Nephron (organoid): ENCODE data around the gene GALNT16.
"Not testable (repeated sequence)": the region's sequence is repeated elsewhere in the genome, so short reads cannot be mapped to it uniquely, and the experiment has no call there.

Experiments used
- H3K27ac Mint-ChIP-seq, 3 experiments: 2 replicates each; pipeline ENCODE4 v1.8.0; 2020; ENCODE audit warnings: mixed read lengths in 3 of 3, mild to moderate bottlenecking in 2 of 3, moderate library complexity in 1 of 3
- H3K27me3 Mint-ChIP-seq: 2 replicates; pipeline ENCODE4 v1.8.0; 2021; ENCODE audit warnings: low read depth, mild to moderate bottlenecking, moderate library complexity, mixed read lengths
- H3K36me3 Mint-ChIP-seq: 2 replicates; pipeline ENCODE4 v1.8.0; 2020; ENCODE audit warnings: low read depth, mixed read lengths
- H3K4me1 Mint-ChIP-seq: 2 replicates; pipeline ENCODE4 v1.8.0; 2020; ENCODE audit warnings: mixed read lengths
- H3K4me3 Mint-ChIP-seq, 3 experiments: 2 replicates each; pipeline ENCODE4 v1.8.0; 2020; ENCODE audit warnings: mild to moderate bottlenecking in 3 of 3, mixed read lengths in 3 of 3, moderate library complexity in 2 of 3
- H3K9me3 Mint-ChIP-seq: 2 replicates; pipeline ENCODE4 v1.8.0; 2020; ENCODE audit warnings: mixed read lengths
- TF ChIP-seq, protein P1 (sequence below), 3 experiments: fragments of 200-600 bp; sonication (generic); IDR thresholded peaks; one replicate each; pipeline ENCODE4 v1.5.0; 2021; ENCODE audit warnings: antibody characterized with exemption in 3 of 3; ENCODE audit not compliant: unreplicated experiment in 3 of 3

The GALNT16 gene

GRCh38 chr14:69269381-69269780, 9.4 kb downstream of the GALNT16 start:
- Mint-ChIP-seq H3K4me3 (no peak overlapping the region), H3K27me3 (peaks cover 11% of the 10 kb centered on the region), H3K27ac (no peak overlapping the region), H3K4me1 (no peaks in the 10 kb centered on the region), H3K9me3 (no peaks in the 10 kb centered on the region), H3K36me3 (no peaks in the 10 kb centered on the region)
- TF ChIP-seq, protein P1, sequence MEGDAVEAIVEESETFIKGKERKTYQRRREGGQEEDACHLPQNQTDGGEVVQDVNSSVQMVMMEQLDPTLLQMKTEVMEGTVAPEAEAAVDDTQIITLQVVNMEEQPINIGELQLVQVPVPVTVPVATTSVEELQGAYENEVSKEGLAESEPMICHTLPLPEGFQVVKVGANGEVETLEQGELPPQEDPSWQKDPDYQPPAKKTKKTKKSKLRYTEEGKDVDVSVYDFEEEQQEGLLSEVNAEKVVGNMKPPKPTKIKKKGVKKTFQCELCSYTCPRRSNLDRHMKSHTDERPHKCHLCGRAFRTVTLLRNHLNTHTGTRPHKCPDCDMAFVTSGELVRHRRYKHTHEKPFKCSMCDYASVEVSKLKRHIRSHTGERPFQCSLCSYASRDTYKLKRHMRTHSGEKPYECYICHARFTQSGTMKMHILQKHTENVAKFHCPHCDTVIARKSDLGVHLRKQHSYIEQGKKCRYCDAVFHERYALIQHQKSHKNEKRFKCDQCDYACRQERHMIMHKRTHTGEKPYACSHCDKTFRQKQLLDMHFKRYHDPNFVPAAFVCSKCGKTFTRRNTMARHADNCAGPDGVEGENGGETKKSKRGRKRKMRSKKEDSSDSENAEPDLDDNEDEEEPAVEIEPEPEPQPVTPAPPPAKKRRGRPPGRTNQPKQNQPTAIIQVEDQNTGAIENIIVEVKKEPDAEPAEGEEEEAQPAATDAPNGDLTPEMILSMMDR (IDR thresholded peaks at IDR 0.05; ENCODE audit: unreplicated experiment in 3 of 3), result no peak

- Mint-ChIP-seq H3K27me3 (peaks cover 12% of the 10 kb centered on the region), H3K4me3 (no peak overlapping the region), H3K27ac (no peak overlapping the region), H3K4me1 (no peaks in the 10 kb centered on the region), H3K9me3 (no peaks in the 10 kb centered on the region), H3K36me3 (no peaks in the 10 kb centered on the region)
- TF ChIP-seq, protein P1 (IDR thresholded peaks at IDR 0.05; ENCODE audit: unreplicated experiment in 3 of 3), result no peak
Observed at GRCh38 chr14:69270097-69270496, 10.1 kb downstream of the GALNT16 start.

- no peaks in the 10 kb centered on the region for H3K36me3 Mint-ChIP-seq
- TF ChIP-seq, protein P1 (IDR thresholded peaks at IDR 0.05; ENCODE audit: unreplicated experiment in 3 of 3), result no peak
- no peak overlapping the region for H3K4me3 Mint-ChIP-seq
- H3K27me3 Mint-ChIP-seq, result peaks cover 8% of the 10 kb centered on the region
- no peak overlapping the region for H3K27ac Mint-ChIP-seq
- no peaks in the 10 kb centered on the region for H3K9me3 Mint-ChIP-seq
- H3K4me1 Mint-ChIP-seq, result no peaks in the 10 kb centered on the region
Observed at GRCh38 chr14:69270795-69271708, 11.1 kb downstream of the GALNT16 start.

GRCh38 chr14:69274321-69274720, 14.4 kb downstream of the GALNT16 start:
- Mint-ChIP-seq H3K4me1 (no peaks in the 10 kb centered on the region), H3K4me3 (no peak overlapping the region), H3K27me3 (peaks cover 8% of the 10 kb centered on the region), H3K36me3 (no peaks in the 10 kb centered on the region), H3K27ac (no peak overlapping the region), H3K9me3 (peaks cover 3% of the 10 kb centered on the region)
- TF ChIP-seq, protein P1 (IDR thresholded peaks at IDR 0.05; ENCODE audit: unreplicated experiment in 3 of 3), result no peak

DNA sequence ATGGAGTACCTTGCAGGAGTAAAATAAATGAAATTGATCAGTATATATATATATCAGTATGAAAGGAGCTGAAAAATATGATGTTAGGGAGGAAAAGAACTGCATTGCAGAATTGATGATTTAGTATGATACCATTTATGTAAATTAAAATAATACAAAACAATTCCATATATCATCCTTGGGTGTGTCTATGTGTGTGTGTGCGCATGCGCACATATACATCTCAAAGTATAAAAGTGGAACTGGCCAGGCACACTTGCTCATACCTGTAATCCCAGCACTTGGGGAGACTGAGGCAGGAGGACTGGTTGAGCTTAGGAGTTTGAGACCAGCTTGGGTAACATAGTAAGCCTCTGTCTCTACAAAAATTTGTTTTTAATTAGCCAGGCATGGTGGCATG, 15.4 kb downstream of the GALNT16 start:
- no peak overlapping the region for H3K27ac Mint-ChIP-seq
- TF ChIP-seq, protein P1 (IDR thresholded peaks at IDR 0.05; ENCODE audit: unreplicated experiment in 3 of 3), result no peak
- no peaks in the 10 kb centered on the region for H3K4me1 Mint-ChIP-seq
- peaks cover 8% of the 10 kb centered on the region for H3K27me3 Mint-ChIP-seq
- H3K36me3 Mint-ChIP-seq, result no peaks in the 10 kb centered on the region
- H3K4me3 Mint-ChIP-seq, result no peak overlapping the region
- H3K9me3 Mint-ChIP-seq, result peaks cover 3% of the 10 kb centered on the region

- not testable (repeated sequence) for H3K9me3 Mint-ChIP-seq, H3K27me3 Mint-ChIP-seq
Observed at GRCh38 chr14:69277356-69277755, 17.4 kb downstream of the GALNT16 start.

More at GRCh38 chr14:69277356-69277755, 17.4 kb downstream of the GALNT16 start:
- H3K36me3 Mint-ChIP-seq, H3K4me3 Mint-ChIP-seq, H3K27ac Mint-ChIP-seq, H3K4me1 Mint-ChIP-seq: not testable (repeated sequence)
